Spleen (tissue), 11 donors: ENCODE results near the gene POU2AF3. TPM values are rescaled to one million over a fixed set of nuclear protein-coding genes. Genes with fewer than 3 reads are reported as not detected.

Source experiments
- DNase-seq: peaks from one replicate; pipeline ENCODE4 v3.0.0-alpha.2; 2020
- H3K27ac ChIP-seq, 8 donors: fragments of 200-600 bp; sonication (generic) in 7 of 8; 1 replicate in 4 of 8; 2 replicates in 4 of 8; pipeline versions ENCODE4 v1.5.0 to v1.8.0; 2016 to 2021; ENCODE audit warnings: inconsistent platforms in 4 of 8, mild to moderate bottlenecking in 4 of 8, moderate library complexity in 1 of 8
- H3K27me3 ChIP-seq, 7 donors: fragments of 200-600 bp; sonication (generic) in 6 of 7; replicated peaks in 1 of 7; 1 replicate in 4 of 7; 2 replicates in 3 of 7; pipeline versions ENCODE4 v1.5.0 to v1.8.0; 2016 to 2021; ENCODE audit warnings: inconsistent platforms in 3 of 7, mild to moderate bottlenecking in 1 of 7
- H3K36me3 ChIP-seq, 6 donors: fragments of 200-600 bp; sonication (generic) in 5 of 6; 1 replicate in 4 of 6; 2 replicates in 2 of 6; pipeline versions ENCODE4 v1.5.0 to v1.8.0; 2016 to 2021; ENCODE audit warnings: inconsistent platforms in 2 of 6
- H3K4me1 ChIP-seq, 6 donors: fragments of 200-600 bp; sonication (generic) in 5 of 6; 1 replicate in 3 of 6; 2 replicates in 3 of 6; pipeline versions ENCODE4 v1.5.0 to v1.8.0; 2016 to 2021; ENCODE audit warnings: inconsistent platforms in 3 of 6
- H3K4me3 ChIP-seq, 8 donors: fragments of 200-600 bp; sonication (generic) in 7 of 8; 1 replicate in 4 of 8; 2 replicates in 4 of 8; pipeline versions ENCODE4 v1.5.0 to v1.8.0; 2016 to 2021; ENCODE audit warnings: inconsistent platforms in 4 of 8, mild to moderate bottlenecking in 4 of 8, moderate library complexity in 2 of 8
- H3K9me3 ChIP-seq, 8 donors: fragments of 200-600 bp; sonication (generic) in 7 of 8; 1 replicate in 4 of 8; 2 replicates in 4 of 8; pipeline versions ENCODE4 v1.5.0 to v1.8.0; 2016 to 2021; ENCODE audit warnings: inconsistent platforms in 4 of 8
- POLR2A ChIP-seq, 3 donors: fragments of 450-650 bp; IDR thresholded peaks; one replicate each; pipeline ENCODE4 v1.5.1; 2017; ENCODE audit warnings: antibody characterized with exemption in 3 of 3, mild to moderate bottlenecking in 1 of 3
- POLR2AphosphoS5 ChIP-seq, 3 donors: sonication (generic); formaldehyde crosslinking; IDR thresholded peaks; one replicate each; pipeline ENCODE4 v1.5.1; 2017; ENCODE audit warnings: antibody characterized with exemption in 3 of 3
- WGBS, 5 donors: extraction: QIAGEN DNeasy Blood & Tissue Kit in 3 of 5; methylation state at CpG; one replicate each; pipeline versions ENCODE4 v1.1.5 to v1.1.7; 2013 to 2018; 5-methylcytosine and 5-hydroxymethylcytosine counted together
- intact Hi-C: fragments of 100-400 bp; cut with DNase I; formaldehyde crosslinking; loops from one replicate; pipeline ENCODE4 v1.15.0; 2023; ENCODE audit warnings: low total_unique reads
- polyA plus RNA-seq, 3 donors: library from polyadenylated mRNA; stranded (reverse); fragments of 200-250 nt; gene quantifications; one replicate each; pipeline ENCODE4 v1.2.1, GENCODE V29; 2013
- total RNA-seq, 7 donors: library from RNA; depleted of rRNA in 3 of 7; stranded (reverse); fragments of >200 nt in 3 of 7; fragmentation: NEBNext Ultra II Directional in 4 of 7; extraction: Animal tissue kit (Norgen Biotek cat#: 25700) in 4 of 7; gene quantifications; one replicate each; pipeline versions ENCODE4 v1.1.0 to v1.2.1, GENCODE V29; 2016 to 2021
- TF ChIP-seq, protein P1 (sequence below), 11 experiments: fragments of 200-600 bp in 7 of 11; fragments of 450-650 bp in 4 of 11; sonication (generic) in 4 of 11; IDR thresholded peaks in 8 of 11; conservative IDR thresholded peaks in 3 of 11; 1 replicate in 7 of 11; 2 replicates in 4 of 11; pipeline versions ENCODE4 v1.4.0 to v1.8.0; 2016 to 2021; ENCODE audit warnings: antibody characterized with exemption in 11 of 11, inconsistent platforms in 4 of 11, mild to moderate bottlenecking in 1 of 11
- donor health status: healthy with polysubstance abuse.
- donor health status: DM: no; HTN: no; CAD: no; lungs with moderate emphysema.
- donor health status: DM: no; HTN: no; CAD: no.
- donor health status: Bipolar disorder and iron deficiency.
- donor health status: healthy.
- donor health status: DM: no; HTN: no; CAD: no.
- donor health status: DM: yes; HTN: yes; CAD: no.

POU2AF3 gene
- total and polyA plus RNA-seq, 10 donors, result 0.30 to 2.0 (median 0.61) TPM; not detected in 3

DNA sequence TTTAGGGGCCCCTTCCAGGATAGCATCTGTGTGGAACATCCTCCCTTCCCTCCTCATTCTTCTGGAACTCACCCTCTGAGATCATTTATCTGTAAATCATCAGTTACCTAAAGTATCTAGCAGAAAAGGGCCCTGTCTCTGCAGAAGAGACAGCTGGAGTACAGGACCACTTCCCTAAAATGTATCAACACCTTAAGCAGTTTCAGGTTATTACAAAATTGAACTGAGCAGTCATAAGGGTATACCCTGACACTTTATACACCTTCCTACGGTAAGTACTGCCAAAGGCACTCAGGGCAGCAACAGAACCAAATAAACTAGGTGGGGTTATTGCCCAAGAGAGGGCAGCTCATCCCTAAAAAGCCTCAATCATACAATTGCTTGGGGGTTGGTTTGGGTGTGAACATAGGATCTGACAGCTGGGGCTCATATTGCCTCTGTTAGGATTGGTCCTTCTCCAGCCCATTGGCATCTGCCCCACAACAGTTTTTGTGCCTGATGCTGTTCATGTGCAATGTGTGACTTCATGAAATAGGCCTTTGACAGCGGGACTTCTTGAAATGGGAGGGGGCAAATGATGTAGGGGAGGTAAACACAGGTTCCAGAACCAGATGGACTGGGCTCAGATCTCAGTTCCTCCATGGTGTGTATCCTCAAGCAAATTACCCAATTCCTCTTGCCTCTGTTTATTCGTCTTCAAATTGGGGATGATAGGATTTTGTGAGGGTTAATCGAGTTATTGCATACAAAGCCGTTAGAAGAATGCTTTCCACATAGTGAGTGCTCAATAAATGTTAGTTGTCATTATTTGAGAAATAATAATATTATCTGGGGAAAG, 2.9 kb downstream of the POU2AF3 start:
- Histone ChIP-seq H3K27me3 (peaks cover 0 to 34% (median 19%) of the 10 kb centered on the region in 7 donors), H3K36me3 (no peaks in the 10 kb centered on the region), H3K4me3 (no peak overlapping the region), H3K4me1 (peaks cover 0 to 20% (median 19%) of the 10 kb centered on the region in 6 donors), H3K9me3 (no peaks in the 10 kb centered on the region), H3K27ac (no peak overlapping the region)
- 91 to 95% (median 94%) methylated on average over 5 of the region's 5 CpGs for WGBS, 5 donors
- TF ChIP-seq POLR2A (IDR thresholded peaks at IDR 0.05) (no peak), POLR2AphosphoS5 (IDR thresholded peaks at IDR 0.05) (no peak)
- TF ChIP-seq, protein P1, sequence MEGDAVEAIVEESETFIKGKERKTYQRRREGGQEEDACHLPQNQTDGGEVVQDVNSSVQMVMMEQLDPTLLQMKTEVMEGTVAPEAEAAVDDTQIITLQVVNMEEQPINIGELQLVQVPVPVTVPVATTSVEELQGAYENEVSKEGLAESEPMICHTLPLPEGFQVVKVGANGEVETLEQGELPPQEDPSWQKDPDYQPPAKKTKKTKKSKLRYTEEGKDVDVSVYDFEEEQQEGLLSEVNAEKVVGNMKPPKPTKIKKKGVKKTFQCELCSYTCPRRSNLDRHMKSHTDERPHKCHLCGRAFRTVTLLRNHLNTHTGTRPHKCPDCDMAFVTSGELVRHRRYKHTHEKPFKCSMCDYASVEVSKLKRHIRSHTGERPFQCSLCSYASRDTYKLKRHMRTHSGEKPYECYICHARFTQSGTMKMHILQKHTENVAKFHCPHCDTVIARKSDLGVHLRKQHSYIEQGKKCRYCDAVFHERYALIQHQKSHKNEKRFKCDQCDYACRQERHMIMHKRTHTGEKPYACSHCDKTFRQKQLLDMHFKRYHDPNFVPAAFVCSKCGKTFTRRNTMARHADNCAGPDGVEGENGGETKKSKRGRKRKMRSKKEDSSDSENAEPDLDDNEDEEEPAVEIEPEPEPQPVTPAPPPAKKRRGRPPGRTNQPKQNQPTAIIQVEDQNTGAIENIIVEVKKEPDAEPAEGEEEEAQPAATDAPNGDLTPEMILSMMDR (IDR thresholded peaks at IDR 0.05 in 8 of 11, conservative IDR thresholded peaks at IDR 0.05 in 3 of 11), result no peak
- DNase-seq, result no peak
- intact Hi-C loops, result no loop called here

DNA sequence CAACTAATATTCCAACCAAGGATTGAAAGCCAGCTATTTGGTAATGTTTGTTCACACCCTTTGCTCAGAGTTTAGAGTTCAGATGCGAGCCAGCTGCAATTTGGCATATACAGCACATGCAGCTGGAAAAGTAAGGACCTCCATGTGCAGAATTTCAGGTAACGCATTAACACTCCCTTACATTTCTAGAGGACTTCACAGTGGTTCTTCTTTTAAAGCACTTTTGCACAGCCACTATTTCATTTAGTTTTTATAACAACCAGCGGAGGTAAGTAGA, 3.4 kb downstream of the POU2AF3 start:
- H3K4me3 ChIP-seq, result no peak overlapping the region
- intact Hi-C loops, result no loop called here
- peaks cover 0 to 20% (median 19%) of the 10 kb centered on the region in 6 donors for H3K4me1 ChIP-seq
- no peaks in the 10 kb centered on the region for H3K36me3 ChIP-seq
- WGBS, 5 donors, result 94 to 99% (median 97%) methylated on average over 3 of the region's 3 CpGs
- TF ChIP-seq POLR2AphosphoS5 (IDR thresholded peaks at IDR 0.05) (no peak), POLR2A (IDR thresholded peaks at IDR 0.05) (no peak)
- TF ChIP-seq, protein P1 (IDR thresholded peaks at IDR 0.05 in 8 of 11, conservative IDR thresholded peaks at IDR 0.05 in 3 of 11), result no peak
- no peak for DNase-seq
- H3K27ac ChIP-seq, result no peak overlapping the region
- peaks cover 0 to 34% (median 19%) of the 10 kb centered on the region in 7 donors for H3K27me3 ChIP-seq
- no peaks in the 10 kb centered on the region for H3K9me3 ChIP-seq

DNA sequence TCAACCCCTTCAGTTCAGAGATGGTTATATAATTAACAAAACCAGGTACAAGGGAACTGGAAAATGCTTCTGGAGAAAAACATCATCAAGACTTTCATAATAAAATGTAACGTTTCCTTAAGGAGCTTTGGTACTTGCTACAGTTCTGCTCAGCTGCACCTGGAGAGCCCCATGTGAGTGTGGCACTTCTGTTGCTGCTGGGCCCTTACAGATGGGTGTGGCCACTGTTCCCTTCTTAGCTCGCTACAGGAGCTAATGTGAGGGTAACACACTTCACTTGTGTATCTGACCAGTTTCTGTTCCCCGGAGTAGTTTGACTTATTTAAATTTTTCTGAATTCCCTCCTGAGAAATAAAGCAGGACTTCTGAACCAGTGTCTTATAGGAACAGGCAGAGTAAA, 4.0 kb downstream of the POU2AF3 start:
- no peak for DNase-seq
- H3K4me3 ChIP-seq, result no peak overlapping the region
- H3K27me3 ChIP-seq, result peaks cover 0 to 34% (median 19%) of the 10 kb centered on the region in 7 donors
- no peak overlapping the region for H3K27ac ChIP-seq
- TF ChIP-seq POLR2A (IDR thresholded peaks at IDR 0.05) (no peak), POLR2AphosphoS5 (IDR thresholded peaks at IDR 0.05) (no peak)
- TF ChIP-seq, protein P1 (IDR thresholded peaks at IDR 0.05 in 8 of 11, conservative IDR thresholded peaks at IDR 0.05 in 3 of 11), result no peak
- no peaks in the 10 kb centered on the region for H3K9me3 ChIP-seq
- intact Hi-C loops, result no loop called here
- peaks cover 0 to 20% (median 19%) of the 10 kb centered on the region in 6 donors for H3K4me1 ChIP-seq
- H3K36me3 ChIP-seq, result no peaks in the 10 kb centered on the region
- 56 to 76% (median 63%) methylated on average over 3 of the region's 3 CpGs for WGBS, 5 donors

DNA sequence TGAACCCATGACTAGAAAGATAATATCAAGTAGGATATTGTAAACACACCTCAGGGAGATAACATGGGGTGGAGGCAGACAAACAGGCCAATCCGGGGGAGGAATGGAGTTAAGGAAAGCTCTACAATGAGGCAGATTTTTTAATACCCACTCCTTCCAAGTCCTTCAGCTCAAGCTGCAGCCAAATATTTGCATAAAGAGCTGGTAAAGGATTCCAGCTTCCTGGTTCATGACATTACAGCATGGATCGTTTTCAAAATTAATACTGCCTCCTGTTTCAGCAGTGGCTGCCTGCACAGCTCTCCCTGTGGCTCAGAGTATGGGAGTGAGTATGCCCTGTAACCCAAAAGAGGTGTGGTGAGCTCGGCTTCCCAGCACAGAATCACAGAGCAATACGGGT, 5.1 kb downstream of the POU2AF3 start:
- intact Hi-C loops, result no loop called here
- no peak for DNase-seq
- Histone ChIP-seq H3K27me3 (peaks cover 0 to 30% (median 19%) of the 10 kb centered on the region in 7 donors), H3K4me1 (peaks cover 0 to 18% (median 15%) of the 10 kb centered on the region in 6 donors), H3K4me3 (no peak overlapping the region), H3K27ac (no peak overlapping the region), H3K9me3 (no peaks in the 10 kb centered on the region), H3K36me3 (no peaks in the 10 kb centered on the region)
- 59 to 71% (median 62%) methylated on average over 4 of the region's 4 CpGs for WGBS, 5 donors
- TF ChIP-seq POLR2A (IDR thresholded peaks at IDR 0.05), result no peak
- no peak for TF ChIP-seq POLR2AphosphoS5 (IDR thresholded peaks at IDR 0.05)
- TF ChIP-seq, protein P1 (IDR thresholded peaks at IDR 0.05 in 8 of 11, conservative IDR thresholded peaks at IDR 0.05 in 3 of 11), result no peak
